ENCODE results near the gene WASHC4. TPM values are rescaled to one million over a fixed set of nuclear protein-coding genes. Genes with fewer than 3 reads are reported as not detected.

WASHC4 gene
- total RNA-seq, 1 experiment from 2014 or later: 41.2 TPM

DNA sequence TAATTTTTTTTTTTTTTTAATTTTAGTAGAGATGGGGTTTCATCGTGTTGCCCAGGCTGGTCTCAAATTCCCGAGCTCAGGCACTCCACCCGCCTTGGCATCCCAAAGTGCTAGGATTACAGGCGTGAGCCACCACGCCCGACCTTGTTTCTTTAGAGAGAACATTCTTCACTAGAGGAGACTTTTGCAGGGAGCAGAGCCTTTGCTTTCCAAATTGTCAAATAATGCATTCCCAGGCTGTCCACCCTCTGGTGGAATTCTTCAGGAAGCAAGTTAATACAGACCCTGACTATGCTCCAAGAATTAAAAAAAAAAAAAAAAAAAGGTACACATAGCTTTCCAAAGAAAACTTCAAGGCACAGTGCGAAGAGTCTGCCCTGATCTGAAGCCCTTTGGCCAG lies 30.1 kb upstream of the WASHC4 start:
- H4K8ac ChIP-seq (replicated peaks; ENCODE audit: insufficient read length, low read depth, low read length): no peak overlapping the region
- Mint-ChIP-seq H3K27ac (no peak overlapping the region), H3K4me3 (no peak overlapping the region), H3K36me3 (ENCODE audit: insufficient read depth in 1 of 3, low read depth in 3 of 3) (no peaks in the 10 kb centered on the region), H3K27me3 (ENCODE audit: low read depth) (no peaks in the 10 kb centered on the region), H3K4me1 (peaks cover 6% of the 10 kb centered on the region in 2 experiments; a peak in 3 of 4 replicates), H3K9me3 (no peaks in the 10 kb centered on the region)
- H2BK20ac ChIP-seq (ENCODE audit: low read depth, low read length, poor library complexity, severe bottlenecking): no peak overlapping the region
- H3K9me3 ChIP-seq (ENCODE audit: control insufficient read depth, low read depth, low read length): no peaks in the 10 kb centered on the region
- no peak overlapping the region for H4K5ac ChIP-seq (ENCODE audit: insufficient read length, low read depth, low read length)
- DNase-seq: no peak
- H2BK120ac ChIP-seq (ENCODE audit: low read depth, low read length, poor library complexity, severe bottlenecking): no peak overlapping the region
- WGBS (ENCODE audit: extremely low coverage, insufficient read length, low lambda C conversion rate): no CpG with 5 or more reads among the region's 7 CpGs
- H3K4ac ChIP-seq (ENCODE audit: low read depth, low read length): no peak overlapping the region
- H3K23me2 ChIP-seq (ENCODE audit: insufficient read length, low read depth, low read length, poor library complexity, severe bottlenecking): no peaks in the 10 kb centered on the region
- H3K56ac ChIP-seq (ENCODE audit: insufficient read length, low read depth, low read length): no peak overlapping the region
- H3K14ac ChIP-seq (ENCODE audit: insufficient read depth, low read length): no peak overlapping the region
- H4K91ac ChIP-seq (ENCODE audit: insufficient read length, low read depth, low read length): no peak overlapping the region
- no peak overlapping the region for H3T11ph ChIP-seq (ENCODE audit: low read length)
- H2BK12ac ChIP-seq (ENCODE audit: insufficient read length, low read depth, low read length): no peak overlapping the region
- H3K27me3 ChIP-seq (ENCODE audit: insufficient read depth, low read length): no peaks in the 10 kb centered on the region
- H2AFZ ChIP-seq (ENCODE audit: low read length): no peak overlapping the region
- no peak overlapping the region for H3K27ac ChIP-seq (ENCODE audit: insufficient read length, low read depth, low read length)
- H2BK15ac ChIP-seq (ENCODE audit: low read depth, low read length): no peak overlapping the region
- no peaks in the 10 kb centered on the region for H3K4me1 ChIP-seq (ENCODE audit: insufficient read depth, low read length)
- H3K79me2 ChIP-seq (ENCODE audit: insufficient read depth, low read length): no peaks in the 10 kb centered on the region
- H3K9ac ChIP-seq (ENCODE audit: extremely low read depth, insufficient read length, low read length): no peak overlapping the region
- no peaks in the 10 kb centered on the region for H3K79me1 ChIP-seq (ENCODE audit: insufficient read depth, low read depth, low read length, poor library complexity, severe bottlenecking)
- H3K18ac ChIP-seq (ENCODE audit: insufficient read length, low read depth, low read length): no peak overlapping the region
- TF ChIP-seq, protein P1, sequence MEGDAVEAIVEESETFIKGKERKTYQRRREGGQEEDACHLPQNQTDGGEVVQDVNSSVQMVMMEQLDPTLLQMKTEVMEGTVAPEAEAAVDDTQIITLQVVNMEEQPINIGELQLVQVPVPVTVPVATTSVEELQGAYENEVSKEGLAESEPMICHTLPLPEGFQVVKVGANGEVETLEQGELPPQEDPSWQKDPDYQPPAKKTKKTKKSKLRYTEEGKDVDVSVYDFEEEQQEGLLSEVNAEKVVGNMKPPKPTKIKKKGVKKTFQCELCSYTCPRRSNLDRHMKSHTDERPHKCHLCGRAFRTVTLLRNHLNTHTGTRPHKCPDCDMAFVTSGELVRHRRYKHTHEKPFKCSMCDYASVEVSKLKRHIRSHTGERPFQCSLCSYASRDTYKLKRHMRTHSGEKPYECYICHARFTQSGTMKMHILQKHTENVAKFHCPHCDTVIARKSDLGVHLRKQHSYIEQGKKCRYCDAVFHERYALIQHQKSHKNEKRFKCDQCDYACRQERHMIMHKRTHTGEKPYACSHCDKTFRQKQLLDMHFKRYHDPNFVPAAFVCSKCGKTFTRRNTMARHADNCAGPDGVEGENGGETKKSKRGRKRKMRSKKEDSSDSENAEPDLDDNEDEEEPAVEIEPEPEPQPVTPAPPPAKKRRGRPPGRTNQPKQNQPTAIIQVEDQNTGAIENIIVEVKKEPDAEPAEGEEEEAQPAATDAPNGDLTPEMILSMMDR (conservative IDR thresholded peaks at IDR 0.05): no peak
- H3K23ac ChIP-seq (ENCODE audit: insufficient read length, low read depth, low read length): no peak overlapping the region
- no peaks in the 10 kb centered on the region for H4K20me1 ChIP-seq (ENCODE audit: control insufficient read depth, insufficient read depth, insufficient read length)
- no peak overlapping the region for H2BK5ac ChIP-seq (ENCODE audit: insufficient read length, low read length)
- no peak overlapping the region for H2AK5ac ChIP-seq (ENCODE audit: insufficient read length, low read length)
- H3K4me2 ChIP-seq (ENCODE audit: insufficient read depth, insufficient read length, low read length): no peak overlapping the region
